NB4 (cell line): ENCODE measurements around the gene CCDC110.

Source experiments
- POLR2A ChIP-seq: IDR thresholded peaks from 2 replicates; pipeline ENCODE4 v1.6.1; 2011; ENCODE audit warnings: mild to moderate bottlenecking; ENCODE audit not compliant: insufficient read length; ENCODE audit errors: extremely low read depth
- TF ChIP-seq, protein P1 (sequence below): IDR thresholded peaks from one replicate; pipeline ENCODE4 v1.5.1; 2012; ENCODE audit warnings: low read depth, low read length
- TF ChIP-seq, protein P2 (sequence below): IDR thresholded peaks from 2 replicates; pipeline ENCODE4 v1.6.1; 2011; ENCODE audit warnings: low read depth, low read length

DNA sequence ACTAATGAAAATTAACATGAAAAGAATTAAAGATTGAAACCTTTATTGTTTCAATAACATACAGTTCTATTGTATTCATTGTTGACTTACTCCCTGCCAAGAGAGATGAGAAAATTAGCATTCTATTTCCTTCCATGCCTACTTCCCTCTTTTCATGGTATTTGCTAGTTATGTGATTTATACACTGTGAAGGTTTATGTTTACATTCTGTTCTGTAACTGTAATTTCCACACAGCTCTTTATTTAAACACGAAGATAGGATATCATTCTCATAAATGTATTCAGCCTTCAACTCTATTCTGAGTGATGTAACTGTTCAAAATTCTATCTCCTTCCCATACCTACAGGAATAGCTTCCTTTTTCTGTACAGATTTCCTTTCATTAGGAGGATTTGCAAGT lies 6.6 kb downstream of the CCDC110 start:
- TF ChIP-seq, protein P1, sequence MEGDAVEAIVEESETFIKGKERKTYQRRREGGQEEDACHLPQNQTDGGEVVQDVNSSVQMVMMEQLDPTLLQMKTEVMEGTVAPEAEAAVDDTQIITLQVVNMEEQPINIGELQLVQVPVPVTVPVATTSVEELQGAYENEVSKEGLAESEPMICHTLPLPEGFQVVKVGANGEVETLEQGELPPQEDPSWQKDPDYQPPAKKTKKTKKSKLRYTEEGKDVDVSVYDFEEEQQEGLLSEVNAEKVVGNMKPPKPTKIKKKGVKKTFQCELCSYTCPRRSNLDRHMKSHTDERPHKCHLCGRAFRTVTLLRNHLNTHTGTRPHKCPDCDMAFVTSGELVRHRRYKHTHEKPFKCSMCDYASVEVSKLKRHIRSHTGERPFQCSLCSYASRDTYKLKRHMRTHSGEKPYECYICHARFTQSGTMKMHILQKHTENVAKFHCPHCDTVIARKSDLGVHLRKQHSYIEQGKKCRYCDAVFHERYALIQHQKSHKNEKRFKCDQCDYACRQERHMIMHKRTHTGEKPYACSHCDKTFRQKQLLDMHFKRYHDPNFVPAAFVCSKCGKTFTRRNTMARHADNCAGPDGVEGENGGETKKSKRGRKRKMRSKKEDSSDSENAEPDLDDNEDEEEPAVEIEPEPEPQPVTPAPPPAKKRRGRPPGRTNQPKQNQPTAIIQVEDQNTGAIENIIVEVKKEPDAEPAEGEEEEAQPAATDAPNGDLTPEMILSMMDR = no peak
- TF ChIP-seq POLR2A = no peak
- TF ChIP-seq, protein P2, sequence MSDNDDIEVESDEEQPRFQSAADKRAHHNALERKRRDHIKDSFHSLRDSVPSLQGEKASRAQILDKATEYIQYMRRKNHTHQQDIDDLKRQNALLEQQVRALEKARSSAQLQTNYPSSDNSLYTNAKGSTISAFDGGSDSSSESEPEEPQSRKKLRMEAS = no peak
